ENCODE measurements around the gene TNIK.

Gene TNIK

GRCh38 chr3:171221104-171221503 lies 239.1 kb downstream of the TNIK start:
- DNase-seq, result no peak

- DNase-seq, result no peak
Observed at GRCh38 chr3:171219258-171219657, 240.9 kb downstream of the TNIK start.

GRCh38 chr3:171218069-171218468 lies 242.1 kb downstream of the TNIK start:
- no peak for DNase-seq

GRCh38 chr3:171213907-171214306 lies 246.3 kb downstream of the TNIK start:
- no peak for DNase-seq

GRCh38 chr3:171213178-171213577 lies 247.0 kb downstream of the TNIK start:
- DNase-seq, result no peak

- DNase-seq, result no peak
Observed at GRCh38 chr3:171212648-171213047, 247.6 kb downstream of the TNIK start.

- no peak for DNase-seq
Observed at GRCh38 chr3:171206283-171206682, 253.9 kb downstream of the TNIK start.

GRCh38 chr3:171204942-171205341 lies 255.3 kb downstream of the TNIK start:
- no peak for DNase-seq

GRCh38 chr3:171201825-171202224 lies 258.4 kb downstream of the TNIK start:
- DNase-seq, result no peak

- DNase-seq, result no peak
Observed at GRCh38 chr3:171200750-171201088, 259.5 kb downstream of the TNIK start.

- DNase-seq, result no peak
Observed at GRCh38 chr3:171200052-171200749, 260.0 kb downstream of the TNIK start.

- DNase-seq, result no peak
Observed at GRCh38 chr3:171199473-171199829, 260.8 kb downstream of the TNIK start.

GRCh38 chr3:171198781-171199472 lies 261.3 kb downstream of the TNIK start:
- DNase-seq, result no peak

- no peak for DNase-seq
Observed at GRCh38 chr3:171195686-171196085, 264.5 kb downstream of the TNIK start.

GRCh38 chr3:171194965-171195364 lies 265.2 kb downstream of the TNIK start:
- DNase-seq, result no peak

GRCh38 chr3:171193693-171194092 lies 266.5 kb downstream of the TNIK start:
- no peak for DNase-seq

- DNase-seq, result no peak
Observed at GRCh38 chr3:171192176-171192854, 267.9 kb downstream of the TNIK start.

GRCh38 chr3:171190668-171191067 lies 269.5 kb downstream of the TNIK start:
- no peak for DNase-seq

GRCh38 chr3:171189394-171190080 lies 270.7 kb downstream of the TNIK start:
- no peak for DNase-seq

- no peak for DNase-seq
Observed at GRCh38 chr3:171187706-171188290, 272.4 kb downstream of the TNIK start.

GRCh38 chr3:171186817-171187500 lies 273.2 kb downstream of the TNIK start:
- DNase-seq, result no peak

- DNase-seq, result no peak
Observed at GRCh38 chr3:171186383-171186782, 273.8 kb downstream of the TNIK start.

- no peak for DNase-seq
Observed at GRCh38 chr3:171185959-171186358, 274.2 kb downstream of the TNIK start.

All from effector CD8-positive, alpha-beta T cell (primary cell).